Measurements from ENCODE around the gene KRT4.
"Not testable (repeated sequence)": the region's sequence is repeated elsewhere in the genome, so short reads cannot be mapped to it uniquely, and the experiment has no call there.

KRT4 gene

DNA sequence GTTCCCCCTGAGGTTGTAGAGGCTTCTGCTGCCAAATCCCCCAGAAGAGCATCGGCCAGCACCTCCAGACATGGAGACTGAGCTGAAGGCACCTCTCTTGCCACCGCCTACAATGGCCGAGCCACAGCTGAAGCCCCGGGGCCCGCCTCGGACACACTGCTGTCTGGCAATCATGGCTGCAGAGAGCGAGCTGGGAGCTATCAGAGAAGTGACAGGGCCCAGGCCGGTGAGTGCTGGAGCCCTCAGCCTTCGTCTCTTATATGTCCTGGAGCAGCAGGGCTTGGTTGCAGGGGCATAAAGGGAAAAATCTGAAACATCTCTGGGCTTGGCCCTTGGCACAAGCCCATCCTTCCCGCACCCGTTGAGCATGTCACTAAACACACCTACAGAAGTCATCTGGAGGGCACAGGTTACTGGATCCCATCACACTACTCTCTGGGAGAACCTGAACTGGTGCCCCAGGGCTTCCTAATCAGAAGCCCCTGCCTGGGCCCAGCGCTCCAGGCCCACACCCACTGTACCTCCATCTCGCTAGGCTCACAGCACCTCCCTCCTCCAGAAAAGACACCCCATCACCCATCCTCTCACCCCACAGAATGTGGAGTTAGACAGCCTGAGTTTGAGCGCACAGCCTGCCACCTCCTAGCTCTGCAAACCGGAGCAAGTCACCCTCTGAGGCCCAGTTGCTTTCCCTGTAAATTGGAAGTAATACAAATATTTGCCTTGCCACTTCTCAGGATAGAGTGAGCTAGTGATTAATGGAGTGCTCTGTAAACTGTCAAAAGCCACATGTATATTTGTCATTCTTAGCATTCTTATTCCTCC is at the start of gene KRT4:
Gene KRT4, minus strand, starts transcription at position 232 of the 825 bp plus-strand sequence. Its CDS starts 58 bp downstream, at position 174.
- DNase-seq: no peak

DNA sequence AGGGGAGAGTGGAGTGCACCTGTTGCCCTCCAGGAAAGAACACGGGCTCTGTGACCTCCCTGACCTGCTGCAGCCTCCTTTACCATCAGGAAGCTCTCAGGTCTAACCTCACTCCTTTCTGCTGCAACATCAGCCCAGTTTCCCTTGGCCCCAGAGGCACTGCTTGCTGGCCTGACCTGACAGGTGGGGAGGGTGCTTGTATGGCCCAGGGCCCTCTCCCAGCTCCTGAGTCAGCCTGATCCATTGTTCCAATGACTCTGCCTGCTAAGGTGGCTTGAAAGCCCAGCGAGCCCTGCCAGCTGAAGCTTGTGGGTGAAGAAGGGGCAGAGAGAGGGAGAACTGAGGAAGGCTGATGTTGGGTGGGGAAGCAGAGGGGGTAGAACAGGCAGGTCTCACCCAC is 48.1 kb upstream of the KRT4 start:
- DNase-seq: no peak

DNA sequence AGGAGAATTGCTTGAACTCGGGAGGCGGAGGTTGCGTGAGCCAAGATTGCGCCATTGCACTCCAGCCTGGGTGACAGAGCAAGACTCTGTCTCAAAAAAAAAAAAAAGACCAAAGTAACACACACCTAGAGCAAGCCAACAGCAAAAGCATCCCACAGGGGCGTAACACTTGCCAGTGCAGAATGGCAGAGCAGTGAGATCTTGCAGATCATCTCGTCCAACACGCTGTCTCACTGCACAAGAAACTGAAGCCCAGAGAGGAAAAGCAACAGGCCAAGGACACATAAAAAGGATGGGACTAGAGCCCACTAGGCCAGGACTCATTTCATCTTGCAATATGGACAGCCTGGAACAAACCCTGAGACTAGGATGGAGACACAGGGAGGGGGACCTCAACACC is 47.6 kb upstream of the KRT4 start:
- no peak for DNase-seq

DNA sequence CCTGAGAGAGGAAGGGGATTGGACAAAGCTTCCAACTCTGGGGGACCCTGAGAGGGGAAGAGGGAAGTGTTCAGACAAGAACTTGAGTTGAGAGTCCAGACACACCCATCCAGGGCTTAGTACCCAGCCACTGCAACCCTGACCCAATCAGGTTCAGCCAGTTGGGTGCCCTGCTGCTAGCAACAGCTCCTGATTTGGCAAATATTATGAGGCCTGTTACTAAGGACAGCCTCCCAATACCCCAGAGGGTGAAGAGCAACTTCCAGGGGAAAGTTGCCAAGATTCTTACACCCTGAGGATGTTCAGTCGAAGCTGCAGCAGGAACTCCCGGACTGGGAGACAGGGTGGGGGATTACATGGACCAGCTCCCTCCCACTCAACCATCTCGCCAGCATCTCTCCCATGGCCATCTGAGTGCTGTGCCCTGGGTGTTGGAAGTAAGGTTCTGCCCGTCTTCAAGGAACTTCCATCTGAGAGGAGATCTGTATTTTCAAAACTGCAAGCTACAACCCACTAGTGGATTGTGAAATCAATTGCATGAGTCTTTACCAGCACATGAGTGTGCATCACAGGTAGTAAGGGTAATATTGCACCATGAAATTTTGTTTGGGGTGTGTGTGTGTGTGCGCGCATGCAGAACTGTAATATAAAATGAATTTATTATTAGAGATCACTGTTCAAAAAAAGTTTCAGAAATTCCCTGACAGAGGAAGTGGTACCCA is 46.3 kb upstream of the KRT4 start:
- DNase-seq: no peak

DNA sequence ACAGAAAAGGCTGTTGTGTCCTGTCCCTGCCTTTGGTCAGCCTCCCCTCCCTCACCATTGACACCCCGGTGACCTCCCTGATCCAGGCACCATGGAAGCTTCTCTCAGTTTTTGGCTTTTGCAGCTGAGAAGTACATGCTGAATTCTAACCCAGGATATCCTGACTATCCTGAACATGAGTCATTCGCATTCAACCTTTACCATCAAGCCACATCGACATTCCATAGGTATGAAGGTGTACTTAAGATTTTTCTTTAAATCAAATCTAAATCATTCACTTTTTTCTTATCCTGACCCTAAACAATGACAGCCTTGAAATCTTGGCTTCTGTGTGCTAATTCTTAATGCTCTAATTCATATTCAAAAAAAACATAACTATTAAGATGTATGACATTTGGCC is 43.6 kb upstream of the KRT4 start:
- DNase-seq: no peak

DNA sequence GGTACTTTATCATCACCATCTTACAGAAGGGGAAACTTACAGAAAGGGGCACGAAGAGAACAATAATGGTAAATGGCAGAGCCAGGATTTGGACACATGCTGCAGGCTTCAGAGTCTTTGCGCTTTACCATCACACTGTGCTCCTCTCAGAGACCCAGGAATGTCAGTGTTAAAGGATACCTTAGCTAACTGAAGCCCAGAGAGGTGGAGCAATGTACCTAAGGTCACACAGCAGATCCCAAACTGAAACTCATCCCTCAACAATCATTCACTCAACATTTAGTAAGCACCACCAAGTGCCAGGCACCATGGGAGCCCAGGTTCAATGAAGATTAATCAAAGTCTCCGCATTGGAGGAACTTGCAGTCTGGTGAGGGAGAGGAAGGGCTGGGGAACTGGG is 42.9 kb upstream of the KRT4 start:
- no peak for DNase-seq

DNA sequence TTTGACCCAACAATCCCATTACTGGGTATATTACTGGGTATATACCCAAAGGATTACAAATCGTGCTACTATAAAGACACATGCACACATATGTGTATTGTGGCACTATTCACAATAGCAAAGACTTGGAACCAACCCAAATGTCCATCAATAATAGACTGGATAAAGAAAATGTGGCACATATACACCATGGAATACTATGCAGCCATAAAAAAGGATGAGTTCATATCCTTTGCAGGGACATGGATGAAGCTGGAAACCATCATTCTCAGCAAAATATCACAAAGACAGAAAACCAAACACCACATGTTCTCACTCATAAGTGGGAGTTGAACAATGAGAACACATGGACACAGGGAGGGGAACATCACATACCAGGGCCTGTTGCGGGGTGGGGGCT is 42.2 kb upstream of the KRT4 start:
- DNase-seq: not testable (repeated sequence)

DNA sequence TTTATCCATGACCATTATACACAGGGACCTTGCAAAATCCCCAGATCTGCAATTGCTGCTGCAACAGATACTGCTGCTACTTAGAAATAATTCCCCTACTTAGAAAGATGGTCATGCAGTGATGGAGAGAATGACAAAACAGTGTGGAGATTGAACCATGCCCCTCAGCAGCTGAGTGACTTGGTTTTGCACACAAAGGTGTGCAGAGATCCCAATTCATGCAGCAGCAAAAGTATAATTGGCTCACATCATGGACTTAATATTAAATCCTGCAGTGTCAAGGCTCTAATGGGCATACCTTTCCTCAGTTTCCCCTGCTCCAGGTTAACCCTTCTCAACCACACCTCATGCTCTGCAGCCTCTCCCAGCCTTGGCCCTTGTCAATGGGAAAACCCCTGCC is 37.9 kb upstream of the KRT4 start:
- no peak for DNase-seq

DNA sequence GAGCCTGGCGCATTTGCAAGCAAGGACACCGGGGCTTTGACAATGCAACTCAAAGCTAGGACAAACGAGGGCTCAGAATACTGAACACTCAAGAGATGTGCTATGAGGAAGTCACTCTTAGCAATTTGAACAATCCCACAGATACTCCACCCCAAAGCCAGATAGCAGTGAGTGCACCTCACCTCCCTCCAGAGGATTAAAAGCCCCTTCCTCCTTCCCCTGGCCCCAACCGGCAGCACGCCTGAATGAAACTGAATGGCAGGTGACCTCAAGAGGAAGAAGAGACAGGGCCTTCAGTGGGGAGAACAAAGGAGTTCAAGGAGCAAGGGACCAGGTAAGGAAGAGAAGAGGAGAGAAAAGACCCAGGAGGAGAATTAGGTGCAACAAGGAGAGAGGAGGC is 36.8 kb upstream of the KRT4 start:
- no peak for DNase-seq

DNA sequence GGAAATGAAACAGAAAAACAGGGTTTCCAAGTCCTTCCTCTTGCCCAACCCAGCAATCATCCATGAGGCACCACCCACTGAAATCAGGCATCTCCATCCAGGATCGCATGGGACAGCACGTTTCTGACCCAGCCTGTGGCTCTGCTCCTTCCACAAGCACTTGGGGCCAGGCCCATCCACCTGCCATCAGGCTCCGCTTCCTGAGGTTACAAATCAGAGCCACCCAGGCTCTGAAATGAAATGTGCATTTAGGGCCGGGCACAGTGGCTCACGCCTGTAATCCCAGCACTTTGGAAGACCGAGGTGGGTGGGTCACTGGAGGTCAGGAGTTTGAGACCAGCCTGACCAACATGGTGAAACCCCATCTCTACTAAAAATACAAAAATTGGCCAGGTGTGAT is 35.6 kb upstream of the KRT4 start:
- no peak for DNase-seq

DNA sequence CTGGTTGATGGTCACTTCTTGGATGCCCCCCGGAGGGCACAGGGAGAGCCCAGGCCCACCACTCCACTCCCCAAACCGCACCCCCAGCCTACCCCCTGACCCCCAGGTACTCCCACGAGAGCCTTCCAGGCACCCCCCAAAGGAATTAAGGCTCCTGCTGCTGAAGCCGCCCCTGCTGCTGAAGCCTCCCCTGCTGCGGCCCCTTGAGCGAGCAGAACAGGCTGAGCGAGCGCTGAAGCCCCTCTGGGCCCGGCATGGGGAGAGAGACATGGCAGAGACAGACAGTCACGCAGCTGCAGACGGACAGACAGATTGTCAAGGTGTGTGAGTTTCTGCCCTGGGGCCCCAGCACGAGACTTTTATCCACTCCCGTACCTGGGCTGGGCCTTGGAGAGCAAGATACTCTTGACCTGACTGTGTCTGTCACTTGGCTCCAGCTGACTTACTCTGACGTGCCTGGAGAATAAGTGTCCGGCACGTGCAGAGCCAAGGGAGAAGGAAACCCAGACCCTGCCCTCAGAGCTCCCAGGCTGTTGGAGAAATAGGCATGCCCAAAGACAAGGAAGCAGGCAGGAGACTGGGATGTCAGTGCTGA is 34.8 kb upstream of the KRT4 start, which contains the start of gene KRT78:
Gene KRT78, minus strand, starts transcription at position 334 of the 595 bp plus-strand sequence. Its CDS starts 64 bp downstream, at position 270.
- no peak for DNase-seq

DNA sequence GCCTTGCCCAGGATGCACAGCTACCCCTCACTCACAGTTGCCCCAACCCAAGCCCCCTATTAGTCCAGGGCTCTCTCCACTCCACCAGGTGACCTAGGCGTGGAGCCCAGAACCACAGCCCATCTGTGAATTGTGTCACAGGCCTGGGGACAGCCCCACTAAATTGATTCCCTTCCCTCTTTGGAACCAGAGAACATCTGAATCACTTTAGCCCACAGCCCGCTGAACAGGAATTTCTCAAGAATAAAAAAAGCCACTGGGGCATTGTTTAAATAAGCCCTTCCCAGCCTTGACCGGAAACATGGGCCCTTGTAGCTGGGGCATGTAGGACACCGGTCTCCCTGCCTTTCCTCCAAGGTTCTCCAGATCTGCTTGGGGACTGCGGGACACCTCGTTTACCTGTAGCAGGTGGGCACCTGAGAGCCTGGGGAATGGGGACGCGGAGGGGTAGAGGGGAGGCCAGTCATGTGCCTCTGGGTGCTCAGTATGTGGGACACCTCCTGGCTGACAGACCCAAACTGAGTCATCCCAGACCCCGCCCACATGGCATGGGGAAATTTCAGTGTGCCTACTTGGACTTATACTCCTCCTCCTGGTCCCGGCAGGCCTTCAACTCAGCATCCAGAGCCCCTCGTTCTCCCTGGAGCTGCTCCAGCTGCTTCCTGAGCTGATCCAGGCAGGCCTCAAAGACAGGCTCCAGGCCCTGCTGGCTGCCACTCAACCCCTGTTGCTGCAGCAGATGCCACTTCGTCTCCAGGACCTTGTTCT is 33.6 kb upstream of the KRT4 start:
- no peak for DNase-seq

DNA sequence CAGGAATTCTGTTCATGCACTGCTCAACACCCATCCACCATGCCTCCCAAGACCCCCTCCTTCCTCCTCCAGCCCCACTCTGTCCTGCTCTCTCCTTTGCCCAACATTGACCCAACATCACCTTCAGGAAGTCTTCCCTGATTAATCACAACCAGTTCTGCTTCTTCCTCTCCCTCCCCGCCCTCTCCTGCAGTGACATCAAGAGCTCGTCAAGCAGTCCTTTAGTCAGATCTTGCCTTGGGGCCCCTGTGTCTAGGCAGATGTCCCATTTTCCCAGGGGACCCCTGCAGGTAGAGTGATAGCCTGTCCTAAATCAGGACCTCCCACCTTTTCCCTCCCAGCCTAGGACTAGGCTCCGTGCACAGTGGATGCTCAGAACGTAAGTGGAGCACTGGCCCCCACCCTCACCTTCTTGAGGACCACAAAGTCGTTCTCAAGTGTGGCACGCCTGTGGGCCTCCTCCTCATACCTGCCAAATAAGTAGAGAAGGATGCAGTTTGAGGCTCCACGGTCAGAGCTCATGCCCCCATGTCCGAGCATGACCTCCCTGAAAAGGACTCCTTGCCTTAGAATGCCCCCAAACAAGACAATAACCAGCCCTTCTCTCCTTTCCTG is 32.5 kb upstream of the KRT4 start:
- DNase-seq: no peak

DNA sequence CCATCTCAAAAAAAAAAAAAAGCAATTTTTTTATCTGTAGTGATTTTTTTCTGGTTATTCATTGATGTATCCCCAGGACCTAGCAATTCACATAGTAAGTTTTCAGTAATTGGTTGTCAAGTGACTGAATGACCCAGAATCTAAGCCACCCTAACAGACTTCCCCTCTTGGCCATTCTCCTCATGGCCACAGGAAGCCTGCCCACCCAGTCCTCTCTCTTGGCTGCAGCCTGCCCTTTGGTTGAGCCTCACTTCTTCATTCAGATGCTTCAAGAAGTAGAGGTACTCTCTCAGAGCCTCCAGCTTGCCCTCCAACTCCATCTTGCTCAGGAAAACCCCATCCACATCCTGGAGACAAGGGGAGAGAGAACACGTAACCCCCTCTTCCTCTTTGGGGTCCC is 32.0 kb upstream of the KRT4 start:
- no peak for DNase-seq

DNA sequence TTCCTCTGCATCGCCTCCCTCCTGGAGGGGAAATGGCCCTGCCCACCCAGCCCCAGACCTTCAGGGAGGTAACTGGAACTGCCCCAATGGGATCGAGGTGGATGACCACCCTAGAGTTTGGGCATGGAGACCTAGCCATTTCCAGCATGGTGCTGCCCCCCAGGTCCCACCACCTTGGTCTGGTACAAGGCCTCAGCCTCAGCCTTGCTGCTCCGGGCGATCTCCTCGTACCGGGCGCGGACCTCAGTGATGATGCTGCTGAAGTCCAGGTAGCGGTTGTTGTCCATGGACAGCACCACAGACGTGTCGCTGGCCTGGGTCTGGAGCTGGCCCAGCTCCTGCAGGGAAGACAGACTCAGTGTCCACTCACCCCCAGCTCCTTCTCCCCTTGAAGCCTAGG is 30.5 kb upstream of the KRT4 start:
- DNase-seq: no peak

DNA sequence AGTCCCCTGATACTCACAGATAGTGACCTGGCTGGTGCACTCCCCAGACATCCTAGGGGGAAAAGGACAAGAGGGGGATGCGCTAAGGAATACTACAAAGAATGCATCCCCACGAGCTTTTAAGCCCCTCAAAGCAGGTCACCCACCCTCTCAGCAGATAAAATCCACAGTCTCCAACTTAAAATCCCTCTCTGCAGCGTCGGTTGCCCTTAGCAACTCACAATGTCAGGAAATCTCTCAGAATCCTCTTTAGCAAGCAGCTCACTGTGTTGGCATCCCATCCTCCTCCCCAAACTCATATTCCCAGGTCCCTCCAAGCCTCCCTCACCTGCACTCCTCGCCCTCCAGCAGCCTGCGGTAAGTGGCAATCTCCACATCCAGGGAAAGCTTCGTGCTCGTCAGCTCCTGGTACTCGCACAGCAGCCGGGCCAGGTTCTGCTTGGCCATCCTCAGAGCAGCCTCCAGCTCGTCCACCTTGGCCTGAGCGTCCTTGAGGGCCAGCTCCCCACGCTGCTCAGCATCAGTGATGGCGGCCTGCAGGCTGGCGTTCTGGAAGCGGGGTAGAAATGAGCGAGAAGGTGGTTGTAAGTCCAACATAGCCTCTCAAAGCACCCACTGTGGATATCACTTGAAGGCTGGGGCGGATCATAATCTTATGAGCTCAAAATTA is 25.7 kb upstream of the KRT4 start:
- DNase-seq: no peak

DNA sequence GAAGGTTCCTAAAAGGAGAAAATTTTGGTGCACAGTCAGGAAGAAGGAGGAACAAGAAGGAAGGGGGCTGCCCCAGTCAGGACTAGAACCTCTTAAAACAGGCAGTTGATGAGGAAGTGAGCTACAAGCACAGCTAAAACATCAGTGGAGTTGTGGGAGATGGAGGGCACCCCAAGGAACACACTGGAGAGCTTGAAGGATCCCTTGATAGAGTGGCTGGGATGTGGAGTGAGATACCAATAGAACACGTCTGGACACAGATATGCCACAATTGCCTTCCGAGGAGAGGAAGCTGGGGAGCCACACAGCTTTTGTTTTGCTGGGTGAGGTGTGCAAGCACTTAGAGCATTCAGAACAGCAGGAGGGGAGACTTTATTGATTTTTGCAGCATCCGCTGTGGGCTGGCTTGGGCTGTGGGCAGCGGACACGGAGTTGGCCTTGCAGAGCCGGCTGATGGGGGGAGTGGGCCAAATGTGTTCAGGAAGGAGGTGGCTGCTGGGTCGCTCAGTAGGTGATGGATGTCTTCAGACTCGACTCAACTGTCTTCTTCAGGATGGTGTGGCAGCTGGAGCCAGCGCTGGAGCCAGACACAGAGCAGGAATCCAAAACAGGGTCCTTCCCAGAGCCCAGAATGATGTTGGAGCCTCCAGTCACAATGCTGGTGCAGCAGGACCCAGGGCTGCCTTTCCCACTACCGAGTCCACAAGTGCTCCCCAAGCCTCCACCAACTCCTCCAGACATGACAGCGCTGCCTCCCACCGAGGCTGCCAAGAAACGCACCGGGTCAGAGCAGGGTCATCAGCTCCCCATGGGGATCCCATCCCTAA is 24.9 kb upstream of the KRT4 start:
- DNase-seq: no peak

DNA sequence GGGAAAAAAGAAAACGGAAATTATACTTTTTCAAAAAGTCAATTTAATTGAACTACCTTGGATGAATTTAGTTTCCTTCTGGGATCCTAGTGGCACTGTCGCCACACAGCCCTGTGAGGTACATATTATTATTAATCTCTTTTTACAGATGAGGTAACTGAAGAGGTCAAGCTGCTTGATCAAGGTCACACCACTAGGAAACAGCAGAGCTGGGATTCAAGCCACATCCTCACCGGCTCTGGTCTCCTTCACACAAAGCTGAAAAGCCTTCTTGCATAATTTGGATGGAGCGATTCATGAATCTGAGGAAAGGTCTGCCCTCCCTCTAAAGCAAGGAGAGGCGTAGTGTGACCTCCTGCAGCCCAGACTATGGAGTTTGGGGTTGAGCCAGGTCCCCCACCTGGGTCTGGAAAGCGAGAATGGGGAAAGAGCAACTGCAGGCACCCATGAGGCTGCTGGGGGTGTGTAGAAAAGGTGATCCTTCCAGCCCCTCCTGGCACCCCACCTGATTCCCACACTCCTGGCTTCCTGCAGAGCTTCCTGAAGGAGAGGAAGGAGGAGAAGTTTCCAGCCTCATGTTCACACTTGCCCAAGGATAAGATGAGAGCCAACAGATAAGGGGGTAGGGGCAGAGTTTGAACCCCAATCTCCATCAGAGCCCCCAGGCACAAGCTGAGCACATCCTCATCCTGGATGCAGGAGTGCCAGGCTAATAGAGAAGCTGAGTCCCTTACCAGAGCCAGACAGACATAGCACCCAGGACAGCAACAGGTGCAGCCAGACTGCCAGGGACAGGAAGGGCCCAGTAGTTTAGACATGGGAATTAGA is 24.1 kb upstream of the KRT4 start:
- no peak for DNase-seq

DNA sequence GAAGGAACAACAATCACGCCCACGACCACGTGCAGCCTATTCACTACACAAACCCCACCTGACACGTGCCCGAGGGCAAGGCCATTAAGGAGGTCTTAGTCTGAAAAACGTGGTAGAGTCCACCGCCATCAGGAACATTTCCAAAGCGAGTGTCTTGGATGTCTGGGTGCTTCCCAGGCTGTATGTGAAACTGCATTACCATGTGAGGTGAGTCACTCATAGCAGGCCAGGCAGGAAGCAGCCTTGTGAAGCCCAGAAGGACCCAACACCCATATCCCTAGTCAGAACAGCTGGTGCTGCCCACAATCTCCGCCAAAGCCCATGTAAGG is 23.5 kb upstream of the KRT4 start:
- no peak for DNase-seq

All from activated naive CD4-positive, alpha-beta T cell treated with Interleukin-2 at 50 U/mL for 16 hours (primary cell).